Panc1 (cell line): ENCODE measurements around the gene OTOGL. TPM values are rescaled to one million over a fixed set of nuclear protein-coding genes. Genes with fewer than 3 reads are reported as not detected.

Source experiments
- ATAC-seq: fragments of 200-7000 bp; cut with Tn5 transposase; 2 replicates; pipeline ENCODE4 v1.9.1; 2020; ENCODE audit warnings: mild to moderate bottlenecking, moderate library complexity
- BruUV-seq: library from RNA; stranded (reverse); fragments of 400-500 nt; replicated peaks from 2 replicates; lab custom pipeline; 2021; lab: Mats Ljungman, UMichigan
- CTCF ChIA-PET: fragments of 300-600 bp; sonication (Branson Sonifier 250); formaldehyde crosslinking; loops from one replicate; lab custom pipeline; 2022; ENCODE audit warnings: antibody characterized with exemption; lab: Charles Lee
- POLR2A ChIA-PET: fragments of 300-600 bp; sonication (Branson Sonifier 250); formaldehyde crosslinking; loops from one replicate; lab custom pipeline; 2022; ENCODE audit warnings: antibody characterized with exemption; lab: Charles Lee
- DNase-seq: peaks from one replicate; pipeline ENCODE4 v3.0.0-alpha.2; 2010; ENCODE audit warnings: low read depth, low spot score
- H3K27ac ChIP-seq: 2 replicates; pipeline ENCODE4 v1.5.1; 2011; ENCODE audit warnings: mild to moderate bottlenecking, low read length, inconsistent platforms
- H3K27me3 ChIP-seq: fragments of 200-500 bp; sonication (Bioruptor generic); 2 replicates; pipeline ENCODE4 v1.6.0; 2014; ENCODE audit warnings: low read length, inconsistent platforms; ENCODE audit not compliant: control insufficient read depth, insufficient read depth
- H3K36me3 ChIP-seq: fragments of 200-500 bp; sonication (Bioruptor generic); 2 replicates; pipeline ENCODE4 v1.5.1; 2014; ENCODE audit warnings: inconsistent platforms, mild to moderate bottlenecking, low read length, moderate library complexity; ENCODE audit not compliant: control insufficient read depth, insufficient read depth
- H3K4me1 ChIP-seq: 2 replicates; pipeline ENCODE4 v1.5.1; 2011; ENCODE audit warnings: inconsistent platforms, mild to moderate bottlenecking, low read length, moderate library complexity; ENCODE audit not compliant: control insufficient read depth, insufficient read depth
- H3K4me3 ChIP-seq, 2 experiments: 2 replicates each; pipeline ENCODE4 v1.5.1; 2011 to 2012; ENCODE audit warnings: low read depth in 2 of 2, low read length in 2 of 2, mild to moderate bottlenecking in 2 of 2, inconsistent platforms in 1 of 2, moderate library complexity in 1 of 2
- H3K9me3 ChIP-seq: fragments of 200-500 bp; sonication (Bioruptor generic); 2 replicates; pipeline ENCODE4 v1.5.1; 2014; ENCODE audit warnings: low read depth, mild to moderate bottlenecking, inconsistent platforms, low read length, moderate library complexity; ENCODE audit not compliant: control insufficient read depth, insufficient read depth
- CTCF ChIP-seq: fragments of 450-650 bp; IDR thresholded peaks from 2 replicates; pipeline ENCODE4 v1.5.1; 2017; ENCODE audit warnings: mild to moderate bottlenecking
- POLR2AphosphoS5 ChIP-seq: IDR thresholded peaks from 2 replicates; pipeline ENCODE4 v1.6.1; 2012; ENCODE audit warnings: mild to moderate bottlenecking, low read depth, low read length, moderate library complexity
- REST ChIP-seq, 2 experiments: IDR thresholded peaks; 2 replicates each; pipeline ENCODE4 v1.6.1; 2011 to 2012; ENCODE audit warnings: low read depth in 2 of 2, control low read depth in 1 of 2, low read length in 1 of 2, mild to moderate bottlenecking in 1 of 2, moderate library complexity in 1 of 2; ENCODE audit not compliant: insufficient read depth in 1 of 2
- SIN3A ChIP-seq: IDR thresholded peaks from 2 replicates; pipeline ENCODE4 v1.6.1; 2012; ENCODE audit warnings: low read depth, mild to moderate bottlenecking, low read length, moderate library complexity, borderline replicate concordance; ENCODE audit not compliant: insufficient read depth
- TCF7L2 ChIP-seq: IDR thresholded peaks from 2 replicates; pipeline ENCODE4 v1.6.1; 2011; ENCODE audit warnings: mild to moderate bottlenecking, low read depth, low read length, inconsistent platforms
- in situ Hi-C: cut with HindIII; loops from 2 replicates; pipeline ENCODE4 v1.10.0; 2016; ENCODE audit warnings: low sequenced_read_pairs, low pct_unique_long_range_greater_than_20kb
- intact Hi-C: fragments of 100-400 bp; cut with micrococcal nuclease; formaldehyde crosslinking; loops from one replicate; pipeline ENCODE4 v1.10.0; 2022; ENCODE audit not compliant: unreplicated experiment
- total RNA-seq: library from RNA; stranded (reverse); gene quantifications from one replicate; pipeline ENCODE4 v1.2.1, GENCODE V29; 2021; ENCODE audit not compliant: unreplicated experiment

OTOGL gene
- total RNA-seq, 1 experiment from 2014 or later = not detected

- no TSS peak for BruUV-seq
Observed at GRCh38 chr12:80064269-80064668, 35.1 kb upstream of the OTOGL start.

DNA sequence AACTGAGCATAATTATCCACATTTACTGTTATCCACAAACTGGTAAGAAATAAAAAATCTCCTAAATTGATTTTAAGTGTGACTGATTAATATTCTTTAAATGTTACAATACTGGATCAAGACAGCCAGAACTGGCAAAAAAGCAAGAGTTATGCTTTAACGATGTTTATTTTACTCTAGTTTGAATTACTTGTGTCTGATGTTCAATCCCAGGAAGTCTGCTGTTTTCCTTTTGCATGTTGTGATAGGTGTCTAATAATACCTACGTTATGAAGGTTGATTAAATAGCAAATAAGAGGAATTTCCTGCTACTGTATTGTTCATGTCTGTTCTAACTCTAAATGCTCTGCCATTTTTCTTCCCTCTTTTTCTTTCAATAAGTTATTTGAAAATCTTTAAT, 34.4 kb upstream of the OTOGL start:
- ATAC-seq = no peak
- TF ChIP-seq CTCF = no peak
- TF ChIP-seq SIN3A = no peak
- no peak for TF ChIP-seq REST (IDR thresholded peaks at IDR 0.05; ENCODE audit: insufficient read depth in 1 of 2, low read depth in 2 of 2, low read length in 1 of 2)
- TF ChIP-seq POLR2AphosphoS5 = no peak
- TF ChIP-seq TCF7L2 = no peak
- no peak for DNase-seq
- H3K27me3 ChIP-seq = peaks cover 2% of the 10 kb centered on the region; the same call in 1 of the 2 replicates
- POLR2A ChIA-PET = interaction anchor here (0.5 kb wide), 1 partner anchor 22 kb away, joined by 3 read pairs; no protein-coding TSS in a partner anchor
- intact Hi-C loops = no loop called here
- in situ Hi-C loops = no loop called here
- no peak overlapping the region for H3K4me3 ChIP-seq
- no peaks in the 10 kb centered on the region for H3K9me3 ChIP-seq
- CTCF ChIA-PET = no interaction called here
- H3K36me3 ChIP-seq = no peaks in the 10 kb centered on the region
- no peaks in the 10 kb centered on the region for H3K4me1 ChIP-seq
- H3K27ac ChIP-seq = no peak overlapping the region
- no TSS peak for BruUV-seq

More at GRCh38 chr12:80064269-80064668, 35.1 kb upstream of the OTOGL start:
- no peak overlapping the region for H3K27ac ChIP-seq
- no peak for TF ChIP-seq CTCF
- no peak for TF ChIP-seq TCF7L2
- TF ChIP-seq SIN3A = no peak
- no peak for TF ChIP-seq POLR2AphosphoS5
- no peak for TF ChIP-seq REST (IDR thresholded peaks at IDR 0.05; ENCODE audit: insufficient read depth in 1 of 2, low read depth in 2 of 2, low read length in 1 of 2)
- ATAC-seq = no peak
- H3K27me3 ChIP-seq = peaks cover 2% of the 10 kb centered on the region; the same call in 1 of the 2 replicates
- no peak for DNase-seq
- in situ Hi-C loops = no loop called here
- H3K4me1 ChIP-seq = no peaks in the 10 kb centered on the region
- no peaks in the 10 kb centered on the region for H3K36me3 ChIP-seq
- CTCF ChIA-PET = no interaction called here
- no peak overlapping the region for H3K4me3 ChIP-seq
- intact Hi-C loops = no loop called here
- POLR2A ChIA-PET = no interaction called here
- H3K9me3 ChIP-seq = no peaks in the 10 kb centered on the region
